ENCODE data around the gene SDK1.

- TF ChIP-seq CTCF (IDR thresholded peaks at IDR 0.05), result peak in 1 of 4 experiments; percentile 25
- no peak for TF ChIP-seq POLR2AphosphoS5 (IDR thresholded peaks at IDR 0.05)
These were observed 802.5 kb downstream of the SDK1 start for GRCh38 chr7:4103352-4104091.
